GM19397 (cell line): ENCODE results near the gene LAPTM5.
A peak's percentile ranks its signal among the peaks of the same experiment; 100 is the strongest.

ENCODE experiments used
- ATAC-seq: cut with Tn5 transposase; IDR thresholded peaks from one replicate; pipeline ENCODE4 v1.9.1; 2021; ENCODE audit warnings: mild to moderate bottlenecking, moderate library complexity; ENCODE audit not compliant: unreplicated experiment

Gene LAPTM5

GRCh38 chr1:30758121-30758688, 631 bp upstream of the LAPTM5 start:
- ATAC-seq, result no peak

DNA sequence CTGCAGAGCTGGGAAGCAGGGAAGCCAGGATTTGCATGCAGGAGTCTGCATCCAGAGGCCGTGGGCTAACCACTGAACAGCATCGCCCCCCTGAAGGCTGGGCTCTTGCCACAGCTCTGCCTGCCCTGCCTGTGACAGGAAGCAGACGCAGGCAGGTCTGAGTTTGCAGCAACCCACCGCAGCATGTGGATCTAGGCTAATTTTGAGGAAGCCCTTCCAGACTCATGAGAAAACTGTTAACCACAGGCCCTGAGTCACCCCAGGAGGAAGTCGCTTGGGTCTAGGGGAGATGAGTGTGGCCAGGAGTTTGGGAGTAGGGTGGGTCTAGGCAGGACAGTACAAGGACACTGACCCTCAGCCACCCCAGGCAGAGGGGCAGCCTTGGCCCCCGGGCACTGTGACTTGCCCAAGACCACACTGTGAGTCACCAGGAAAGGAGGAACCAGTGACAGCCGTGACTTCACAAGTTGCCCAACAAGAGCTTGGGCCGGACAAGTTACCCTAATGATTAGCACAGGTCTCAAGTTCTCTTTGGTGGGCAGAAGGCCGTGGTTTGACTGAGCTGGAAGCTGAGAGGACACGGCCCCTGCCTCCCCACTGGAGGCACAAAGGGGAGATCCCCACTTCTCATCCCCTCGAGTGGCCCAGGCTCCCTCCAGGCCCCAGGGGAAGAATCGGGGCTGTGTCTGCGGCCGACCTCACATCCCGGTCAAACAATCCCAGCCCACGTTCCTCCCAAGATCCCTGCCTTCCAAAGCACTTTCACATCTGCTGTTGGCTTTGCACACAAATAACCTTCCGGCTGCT, 826 bp downstream of the LAPTM5 start:
- ATAC-seq, result no peak

DNA sequence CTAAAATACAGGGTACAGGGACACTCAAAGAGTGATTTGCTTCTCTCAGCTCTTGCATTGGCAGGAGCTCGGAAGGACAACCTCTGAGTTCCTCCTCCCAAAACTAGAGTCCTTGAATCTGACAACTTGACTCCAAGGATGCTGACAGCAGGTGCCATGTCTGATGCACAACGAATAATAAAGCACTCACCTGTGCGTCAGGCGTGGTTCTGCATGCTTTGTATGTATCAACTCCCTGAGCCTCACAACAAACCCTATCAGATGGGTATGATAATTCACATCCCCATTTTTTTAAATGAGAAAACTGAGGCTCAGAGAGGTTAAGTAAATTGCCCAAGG, 1.4 kb downstream of the LAPTM5 start:
- ATAC-seq, result no peak

GRCh38 chr1:30755746-30756145, 1.8 kb downstream of the LAPTM5 start:
- no peak for ATAC-seq

DNA sequence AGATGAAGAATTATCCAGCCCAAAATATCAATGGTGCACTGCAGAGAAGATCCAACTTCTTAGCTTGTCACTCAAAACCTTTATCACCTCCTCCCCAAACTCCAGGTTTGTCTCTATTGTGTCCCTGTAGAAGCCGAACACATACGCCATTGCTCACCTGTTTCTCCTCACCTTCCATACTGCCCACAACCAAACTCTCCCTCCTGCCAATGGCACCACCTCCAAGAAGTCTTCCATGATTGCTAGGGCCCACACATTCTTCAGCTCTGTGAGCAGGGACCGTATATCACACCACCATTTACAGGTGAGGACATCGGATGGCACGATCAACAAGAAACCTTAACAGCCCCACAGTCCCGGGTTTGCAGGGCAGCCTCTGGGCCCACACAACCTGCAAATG, 2.2 kb downstream of the LAPTM5 start:
- no peak for ATAC-seq

- ATAC-seq, result peak; percentile 34
Observed at GRCh38 chr1:30754684-30755171, 2.8 kb downstream of the LAPTM5 start.

DNA sequence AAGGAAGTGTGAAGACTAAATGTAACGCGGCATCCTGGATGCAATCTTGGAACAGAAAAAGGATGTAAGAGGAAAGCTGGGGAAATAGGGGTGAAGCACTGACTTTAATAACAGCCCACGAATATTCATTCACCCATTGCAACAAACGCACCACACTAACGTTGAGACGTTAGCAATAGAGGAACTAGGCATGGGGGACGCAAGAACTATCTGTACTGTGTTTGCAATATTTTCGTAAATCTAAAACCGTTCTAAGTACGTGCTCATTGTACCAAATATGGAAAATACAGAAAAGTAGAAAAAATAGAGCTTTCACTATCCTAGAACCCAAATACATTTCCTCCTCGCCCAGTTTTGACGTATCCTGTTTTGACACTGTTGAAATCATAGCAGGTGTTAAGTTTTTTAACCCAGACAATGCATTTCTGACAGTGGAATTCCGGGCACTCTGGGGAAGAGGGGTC, 3.9 kb downstream of the LAPTM5 start:
- no peak for ATAC-seq

- no peak for ATAC-seq
Observed at GRCh38 chr1:30753118-30753517, 4.5 kb downstream of the LAPTM5 start.

- no peak for ATAC-seq
Observed at GRCh38 chr1:30752651-30752908, 5.0 kb downstream of the LAPTM5 start.

GRCh38 chr1:30751830-30752650, 5.5 kb downstream of the LAPTM5 start:
- ATAC-seq, result no peak

GRCh38 chr1:30750731-30751291, 6.8 kb downstream of the LAPTM5 start:
- ATAC-seq, result no peak

- ATAC-seq, result no peak
Observed at GRCh38 chr1:30749691-30750583, 7.6 kb downstream of the LAPTM5 start.

GRCh38 chr1:30748699-30749401, 8.7 kb downstream of the LAPTM5 start:
- no peak for ATAC-seq

DNA sequence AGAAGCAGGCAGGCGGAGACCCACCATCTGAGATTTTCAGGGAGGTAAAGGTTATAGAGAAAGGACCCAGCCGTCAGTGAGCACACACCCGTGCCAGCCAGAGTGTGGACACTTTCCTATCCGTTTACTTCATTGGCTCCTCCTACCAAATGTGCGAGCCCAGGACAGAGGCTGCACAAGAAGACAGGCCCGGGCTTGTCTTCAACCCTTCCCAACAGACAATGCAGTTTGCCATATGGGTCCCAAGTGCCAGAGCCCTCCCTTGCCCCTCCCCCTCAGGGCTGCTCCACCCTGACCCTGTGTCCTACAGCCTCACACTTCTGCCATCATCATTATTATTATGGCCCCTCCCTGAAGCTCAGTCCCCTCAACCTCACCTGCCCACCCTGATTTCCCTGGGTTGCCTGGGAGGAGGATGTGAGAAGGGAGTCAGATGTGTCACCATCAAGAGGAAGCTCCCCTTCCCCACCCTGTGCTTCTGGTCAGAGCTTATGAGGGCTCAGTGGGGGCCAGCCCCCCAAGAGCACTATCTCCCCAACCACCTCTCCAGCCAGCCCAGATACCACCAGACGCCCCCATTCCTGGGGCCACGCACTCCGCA, 9.4 kb downstream of the LAPTM5 start:
- ATAC-seq, result no peak

DNA sequence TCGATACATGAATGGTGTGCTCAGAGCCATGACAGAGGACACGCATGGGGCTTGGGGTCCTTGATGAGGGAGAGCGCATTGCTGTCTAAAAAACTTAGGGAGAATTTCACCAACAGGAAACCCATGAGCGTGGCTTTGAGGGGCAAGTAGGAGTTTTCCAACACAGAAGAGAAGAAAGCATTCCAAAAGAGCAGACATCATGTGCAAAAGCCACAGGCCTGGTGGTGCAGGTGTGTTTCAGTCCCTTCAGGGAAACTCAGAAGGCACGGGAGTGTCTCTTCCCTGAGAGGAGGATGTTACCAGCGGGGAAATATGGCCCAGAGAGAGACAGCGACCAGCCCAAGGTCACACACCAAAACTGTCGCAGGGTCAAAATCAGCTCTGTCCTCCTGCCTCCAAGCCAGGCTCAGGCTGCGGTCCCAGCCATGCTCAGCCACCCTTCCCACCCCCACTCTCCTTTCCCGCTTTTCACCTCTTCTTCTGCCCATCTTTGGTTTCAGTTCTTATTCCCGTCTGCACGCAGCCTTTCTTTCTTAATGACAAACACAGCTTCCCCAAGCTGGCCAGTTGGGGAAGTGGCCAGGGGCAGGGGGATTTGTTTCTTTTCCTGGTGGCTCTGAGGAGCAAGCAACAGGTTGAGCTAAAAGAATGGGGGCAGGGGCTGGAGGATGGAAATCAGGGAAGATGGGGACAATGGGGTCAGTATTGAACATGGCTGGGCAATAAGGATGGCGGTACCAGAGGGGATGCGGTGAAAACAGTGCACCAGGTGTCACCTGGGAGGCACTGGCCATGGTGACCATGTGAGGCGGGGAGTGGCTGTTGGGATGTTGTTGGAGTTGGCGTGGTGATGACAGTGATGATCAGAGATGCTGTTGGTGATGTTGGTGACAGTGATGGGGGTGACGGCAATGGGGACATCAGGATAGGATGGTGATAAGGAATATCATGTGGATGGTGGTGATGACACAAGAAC, 10.3 kb downstream of the LAPTM5 start:
- ATAC-seq, result no peak

DNA sequence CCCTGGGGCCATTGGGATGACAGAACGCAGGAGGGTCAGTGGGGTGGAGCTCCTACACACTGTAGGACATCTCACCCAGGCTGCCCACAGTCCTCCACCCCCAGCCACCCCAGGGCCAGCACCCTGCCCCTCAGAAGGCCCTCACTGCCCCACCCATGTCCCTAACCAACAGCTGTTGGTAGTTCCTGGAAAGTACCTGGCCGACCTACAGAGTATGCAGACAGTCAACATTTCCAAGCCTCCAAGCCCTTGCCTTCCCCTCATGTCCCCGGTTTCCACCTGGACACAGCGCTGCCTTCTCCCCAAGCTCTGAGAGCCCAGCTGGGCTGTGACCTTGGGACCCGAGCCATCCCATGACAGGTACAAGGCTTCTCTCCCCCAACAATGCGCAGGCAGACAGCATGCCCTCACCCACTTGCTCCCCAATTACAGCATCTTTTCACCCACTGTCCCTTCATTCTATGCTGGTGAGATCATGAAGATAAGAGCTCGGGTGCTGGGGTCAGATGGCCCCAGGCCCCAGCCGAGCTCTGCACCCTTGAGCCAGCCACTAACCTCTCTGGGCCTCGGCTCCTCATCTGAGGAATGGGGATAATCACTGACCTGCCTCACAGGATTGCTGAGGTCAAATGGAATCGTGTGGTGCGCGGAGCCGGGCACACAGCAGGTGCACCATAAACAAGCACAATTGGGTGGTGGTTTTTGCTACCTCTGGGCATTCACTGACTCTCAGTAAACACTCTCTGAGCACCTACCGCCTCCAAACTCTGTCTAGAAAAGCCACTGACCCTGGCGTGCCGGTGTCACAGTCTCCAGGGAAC, 11.2 kb downstream of the LAPTM5 start:
- no peak for ATAC-seq

- no peak for ATAC-seq
Observed at GRCh38 chr1:30745834-30746208, 11.8 kb downstream of the LAPTM5 start.
